Retinal pigment epithelial cell (primary cell): ENCODE data around the gene PRTG.
"Not testable (repeated sequence)": the region's sequence is repeated elsewhere in the genome, so short reads cannot be mapped to it uniquely, and the experiment has no call there.

Experiments
- DNase-seq: peaks from one replicate; pipeline ENCODE4 v3.0.0-alpha.2; 2010; ENCODE audit warnings: low read depth
- H3K4me3 ChIP-seq: 2 replicates; pipeline ENCODE4 v1.5.1; 2011; ENCODE audit warnings: mild to moderate bottlenecking, low read length, control low read depth, moderate library complexity
- TF ChIP-seq, protein P1 (sequence below): conservative IDR thresholded peaks from 2 replicates; pipeline ENCODE4 v1.5.1; 2011; ENCODE audit warnings: low read depth, low read length, control low read depth, inconsistent platforms

Gene PRTG

GRCh38 chr15:55696221-55696620 is 46.7 kb downstream of the PRTG start:
- no peak for DNase-seq
- TF ChIP-seq, protein P1, sequence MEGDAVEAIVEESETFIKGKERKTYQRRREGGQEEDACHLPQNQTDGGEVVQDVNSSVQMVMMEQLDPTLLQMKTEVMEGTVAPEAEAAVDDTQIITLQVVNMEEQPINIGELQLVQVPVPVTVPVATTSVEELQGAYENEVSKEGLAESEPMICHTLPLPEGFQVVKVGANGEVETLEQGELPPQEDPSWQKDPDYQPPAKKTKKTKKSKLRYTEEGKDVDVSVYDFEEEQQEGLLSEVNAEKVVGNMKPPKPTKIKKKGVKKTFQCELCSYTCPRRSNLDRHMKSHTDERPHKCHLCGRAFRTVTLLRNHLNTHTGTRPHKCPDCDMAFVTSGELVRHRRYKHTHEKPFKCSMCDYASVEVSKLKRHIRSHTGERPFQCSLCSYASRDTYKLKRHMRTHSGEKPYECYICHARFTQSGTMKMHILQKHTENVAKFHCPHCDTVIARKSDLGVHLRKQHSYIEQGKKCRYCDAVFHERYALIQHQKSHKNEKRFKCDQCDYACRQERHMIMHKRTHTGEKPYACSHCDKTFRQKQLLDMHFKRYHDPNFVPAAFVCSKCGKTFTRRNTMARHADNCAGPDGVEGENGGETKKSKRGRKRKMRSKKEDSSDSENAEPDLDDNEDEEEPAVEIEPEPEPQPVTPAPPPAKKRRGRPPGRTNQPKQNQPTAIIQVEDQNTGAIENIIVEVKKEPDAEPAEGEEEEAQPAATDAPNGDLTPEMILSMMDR: no peak
- H3K4me3 ChIP-seq: no peak overlapping the region

DNA sequence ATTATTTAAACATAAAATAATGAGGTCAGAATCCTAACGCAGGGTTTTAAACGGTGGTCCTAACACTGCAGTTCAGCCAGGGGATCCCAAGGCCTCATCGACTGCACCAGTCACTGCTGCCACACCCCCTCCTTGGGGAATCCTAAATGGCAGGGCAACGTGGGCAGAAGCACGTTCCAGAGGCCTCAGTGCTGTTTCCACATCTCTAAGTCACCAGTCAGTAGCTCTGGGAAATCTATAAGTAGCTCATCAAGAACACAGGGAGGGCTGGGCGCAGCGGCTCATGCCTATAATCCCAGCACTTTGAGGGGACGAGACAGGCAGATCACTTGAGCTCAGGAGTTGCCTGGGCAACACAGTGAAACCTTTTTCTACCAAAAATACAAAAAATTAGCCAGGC is 47.5 kb downstream of the PRTG start:
- TF ChIP-seq, protein P1: no peak
- DNase-seq: no peak
- H3K4me3 ChIP-seq: no peak overlapping the region

- TF ChIP-seq, protein P1: no peak
- no peak overlapping the region for H3K4me3 ChIP-seq
- no peak for DNase-seq
Measured at GRCh38 chr15:55694652-55695150, 48.3 kb downstream of the PRTG start.

- H3K4me3 ChIP-seq, DNase-seq: not testable (repeated sequence)
Measured at GRCh38 chr15:55693116-55693515, 49.8 kb downstream of the PRTG start.

DNA sequence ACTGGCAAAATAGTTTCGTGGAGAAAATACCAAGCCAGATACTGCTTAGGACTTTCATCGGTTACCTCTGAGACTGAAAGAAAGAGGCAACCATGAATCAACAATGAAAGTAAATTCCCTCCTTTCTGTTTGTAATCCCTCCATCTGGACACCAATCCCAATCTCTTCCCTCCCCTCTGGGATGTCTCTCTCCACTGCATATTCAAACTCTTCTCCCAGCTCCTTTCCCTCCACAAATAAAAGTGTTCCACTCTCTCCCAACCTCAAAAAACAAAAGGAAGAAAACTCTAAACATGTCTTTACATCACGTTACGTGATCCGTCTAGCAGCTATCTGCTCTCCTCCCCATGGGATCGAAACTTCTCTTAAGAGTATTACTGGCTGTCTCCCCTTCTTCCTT is 55.2 kb downstream of the PRTG start:
- TF ChIP-seq, protein P1: no peak
- no peak overlapping the region for H3K4me3 ChIP-seq
- DNase-seq: no peak

DNA sequence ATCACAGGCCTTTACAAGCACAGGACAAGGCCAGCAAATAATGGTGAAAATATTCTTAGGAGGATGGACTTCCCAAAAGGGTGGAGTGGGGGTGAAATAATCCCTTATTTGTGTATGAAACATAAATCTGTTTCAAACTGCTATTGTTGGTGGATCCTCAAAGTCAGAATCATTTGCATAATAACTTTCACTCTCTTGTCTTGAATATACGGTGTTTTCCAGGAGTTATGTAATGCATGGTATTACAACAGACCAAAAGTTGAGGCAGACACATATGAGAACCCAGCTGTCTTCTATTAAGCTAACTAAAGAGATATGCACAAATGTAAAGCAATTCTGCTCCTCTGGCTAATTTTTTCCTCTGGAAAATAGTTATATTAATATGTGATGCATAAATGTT is 57.7 kb downstream of the PRTG start:
- TF ChIP-seq, protein P1: no peak
- no peak overlapping the region for H3K4me3 ChIP-seq

DNA sequence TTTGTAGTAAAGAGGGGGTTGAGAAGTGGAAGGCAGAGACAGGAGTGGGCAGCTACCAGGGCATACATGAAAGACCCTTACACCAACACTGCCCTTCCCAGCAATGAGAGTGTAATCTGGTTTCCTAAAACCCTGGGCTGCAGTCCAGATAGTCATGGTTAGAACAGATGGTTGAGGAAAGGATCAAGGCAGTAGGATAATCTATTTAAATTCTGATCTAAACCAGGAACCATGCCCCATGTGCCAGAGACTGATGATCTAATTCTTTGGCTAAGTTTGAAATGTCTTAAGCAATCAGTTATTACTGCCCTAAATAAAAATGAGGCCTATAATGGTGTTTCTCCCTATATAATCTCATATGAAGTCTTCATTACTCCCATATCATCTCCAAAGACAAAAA is 59.6 kb downstream of the PRTG start:
- DNase-seq: no peak
- TF ChIP-seq, protein P1: no peak
- no peak overlapping the region for H3K4me3 ChIP-seq

More for the DNA sequence above, 57.7 kb downstream of the PRTG start:
- DNase-seq: no peak

- no peak for DNase-seq
- TF ChIP-seq, protein P1: no peak
- H3K4me3 ChIP-seq: no peak overlapping the region
Measured at GRCh38 chr15:55681631-55682030, 61.3 kb downstream of the PRTG start.
